Body of pancreas (tissue), 4 donors: ENCODE measurements around the gene AKT3.

ENCODE experiments used
- POLR2A ChIP-seq, 3 donors: fragments of 450-650 bp; IDR thresholded peaks; one replicate each; pipeline ENCODE4 v1.6.1; 2016; ENCODE audit warnings: antibody characterized with exemption in 3 of 3, mild to moderate bottlenecking in 2 of 3
- TF ChIP-seq, protein P1 (sequence below), 7 experiments: fragments of 450-650 bp in 4 of 7; fragments of 200-600 bp in 3 of 7; sonication (generic) in 3 of 7; IDR thresholded peaks; one replicate each; pipeline ENCODE4 v1.5.1; 2016 to 2019; ENCODE audit warnings: antibody characterized with exemption in 7 of 7

DNA sequence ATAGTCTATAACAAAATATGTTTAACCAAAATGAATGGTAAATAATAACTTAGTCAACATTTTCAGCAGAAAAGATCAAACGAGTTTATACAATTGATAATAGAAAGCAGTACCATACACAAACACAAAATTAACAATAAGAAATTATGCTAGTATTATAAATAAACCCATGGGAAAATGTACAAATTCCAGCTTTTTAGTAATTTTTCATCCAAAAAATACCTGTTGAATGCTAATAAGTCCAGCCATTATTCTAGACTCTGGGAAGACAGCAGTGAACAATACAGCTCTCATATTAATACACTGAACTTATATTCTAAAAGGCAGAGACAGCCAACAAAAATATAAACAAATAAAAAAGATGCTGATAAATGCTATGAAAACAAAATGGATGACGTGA lies 66.3 kb downstream of the AKT3 start:
- TF ChIP-seq, protein P1, sequence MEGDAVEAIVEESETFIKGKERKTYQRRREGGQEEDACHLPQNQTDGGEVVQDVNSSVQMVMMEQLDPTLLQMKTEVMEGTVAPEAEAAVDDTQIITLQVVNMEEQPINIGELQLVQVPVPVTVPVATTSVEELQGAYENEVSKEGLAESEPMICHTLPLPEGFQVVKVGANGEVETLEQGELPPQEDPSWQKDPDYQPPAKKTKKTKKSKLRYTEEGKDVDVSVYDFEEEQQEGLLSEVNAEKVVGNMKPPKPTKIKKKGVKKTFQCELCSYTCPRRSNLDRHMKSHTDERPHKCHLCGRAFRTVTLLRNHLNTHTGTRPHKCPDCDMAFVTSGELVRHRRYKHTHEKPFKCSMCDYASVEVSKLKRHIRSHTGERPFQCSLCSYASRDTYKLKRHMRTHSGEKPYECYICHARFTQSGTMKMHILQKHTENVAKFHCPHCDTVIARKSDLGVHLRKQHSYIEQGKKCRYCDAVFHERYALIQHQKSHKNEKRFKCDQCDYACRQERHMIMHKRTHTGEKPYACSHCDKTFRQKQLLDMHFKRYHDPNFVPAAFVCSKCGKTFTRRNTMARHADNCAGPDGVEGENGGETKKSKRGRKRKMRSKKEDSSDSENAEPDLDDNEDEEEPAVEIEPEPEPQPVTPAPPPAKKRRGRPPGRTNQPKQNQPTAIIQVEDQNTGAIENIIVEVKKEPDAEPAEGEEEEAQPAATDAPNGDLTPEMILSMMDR (IDR thresholded peaks at IDR 0.05): no peak
- no peak for TF ChIP-seq POLR2A (IDR thresholded peaks at IDR 0.05)
